H1 (cell line): Measurements from ENCODE around the gene CFAP100. TPM values are rescaled to one million over a fixed set of nuclear protein-coding genes. Genes with fewer than 3 reads are reported as not detected.

Source experiments
- CTCF ChIA-PET: fragments of 300-600 bp; sonication (Branson Sonifier 250); formaldehyde crosslinking; loops from one replicate; lab custom pipeline; 2021; ENCODE audit not compliant: partially characterized antibody; lab: Charles Lee
- POLR2A ChIA-PET: fragments of 300-600 bp; sonication (Branson Sonifier 250); formaldehyde crosslinking; loops from one replicate; lab custom pipeline; 2021; ENCODE audit warnings: inconsistent platforms; ENCODE audit not compliant: partially characterized antibody; lab: Charles Lee
- DNase-seq, 2 experiments: peaks; one replicate each; pipeline versions ENCODE4 v3.0.0 to v3.0.0-alpha.2; 2010 to 2022; ENCODE audit warnings: low spot score in 2 of 2, low read depth in 1 of 2, mixed read lengths in 1 of 2
- FAIRE-seq: peaks from 2 replicates; lab custom pipeline; 2011; peaks lifted over from hg19 to GRCh38; lab: Jason Lieb, UNC
- H2AFZ ChIP-seq: 2 replicates; pipeline ENCODE4 v1.8.1; 2012; ENCODE audit warnings: low read length, inconsistent platforms
- H2AK5ac ChIP-seq: 2 replicates; pipeline ENCODE4 v1.6.1; 2013; ENCODE audit warnings: low read depth, low read length
- H2BK120ac ChIP-seq: replicated peaks from 2 replicates; pipeline ENCODE3; 2013; ENCODE audit warnings: low read depth, low read length, inconsistent platforms
- H2BK12ac ChIP-seq: 2 replicates; pipeline ENCODE4 v1.6.1; 2013; ENCODE audit warnings: low read depth, low read length
- H2BK15ac ChIP-seq: 2 replicates; pipeline ENCODE4 v1.6.1; 2013; ENCODE audit warnings: low read length
- H2BK20ac ChIP-seq: 2 replicates; pipeline ENCODE4 v1.6.1; 2013; ENCODE audit warnings: low read length
- H2BK5ac ChIP-seq: 2 replicates; pipeline ENCODE4 v1.6.1; 2013; ENCODE audit warnings: low read depth, low read length
- H3K14ac ChIP-seq: 2 replicates; pipeline ENCODE4 v1.6.1; 2013; ENCODE audit warnings: inconsistent platforms; ENCODE audit not compliant: insufficient read length
- H3K18ac ChIP-seq: 2 replicates; pipeline ENCODE4 v1.6.1; 2013; ENCODE audit warnings: low read length; ENCODE audit errors: extremely low read depth
- H3K23ac ChIP-seq: 2 replicates; pipeline ENCODE4 v1.6.1; 2013; ENCODE audit warnings: inconsistent platforms; ENCODE audit not compliant: insufficient read length
- H3K23me2 ChIP-seq: 2 replicates; pipeline ENCODE4 v1.6.1; 2013; ENCODE audit warnings: low read depth, low read length
- H3K27ac ChIP-seq: 2 replicates; pipeline ENCODE4 v1.6.1; 2011; ENCODE audit warnings: low read depth, low read length, inconsistent platforms
- H3K27me3 ChIP-seq, 4 experiments: replicated peaks in 1 of 4; 1 replicate in 1 of 4; 2 replicates in 3 of 4; pipeline versions ENCODE4 v1.6.1 to v1.8.1; 2011 to 2013; ENCODE audit warnings: low read length in 3 of 4, mild to moderate bottlenecking in 3 of 4, inconsistent platforms in 2 of 4, mixed read lengths in 2 of 4, moderate library complexity in 1 of 4; ENCODE audit not compliant: control insufficient read depth in 3 of 4, insufficient read depth in 3 of 4; ENCODE audit errors: extremely low read depth in 1 of 4
- H3K36me3 ChIP-seq, 4 experiments: 2 replicates each; pipeline versions ENCODE4 v1.6.1 to v1.8.1; 2011 to 2013; ENCODE audit warnings: mild to moderate bottlenecking in 4 of 4, low read length in 3 of 4, moderate library complexity in 2 of 4, control low read depth in 1 of 4, inconsistent platforms in 1 of 4; ENCODE audit not compliant: insufficient read depth in 4 of 4, control insufficient read depth in 2 of 4
- H3K4ac ChIP-seq: replicated peaks from 2 replicates; pipeline ENCODE3; 2013; ENCODE audit warnings: low read length, low read depth, mixed read lengths, inconsistent platforms; ENCODE audit not compliant: insufficient read length
- H3K4me1 ChIP-seq, 4 experiments: replicated peaks in 1 of 4; 1 replicate in 1 of 4; 2 replicates in 3 of 4; pipeline versions ENCODE4 v1.6.1 to v1.8.1; 2011 to 2013; ENCODE audit warnings: low read length in 3 of 4, inconsistent platforms in 2 of 4, mixed read lengths in 1 of 4; ENCODE audit not compliant: insufficient read depth in 4 of 4, control insufficient read depth in 3 of 4
- H3K4me2 ChIP-seq, 2 experiments: 2 replicates each; pipeline versions ENCODE4 v1.6.1 to v1.8.1; 2011 to 2013; ENCODE audit warnings: low read depth in 2 of 2, low read length in 2 of 2, control low read depth in 1 of 2, inconsistent platforms in 1 of 2, mild to moderate bottlenecking in 1 of 2; ENCODE audit not compliant: insufficient read depth in 1 of 2
- H3K4me3 ChIP-seq, 4 experiments: fragments of 200-600, 300-600 bp in 1 of 4; sonication (generic), shearing (Covaris generic), sonication (Bioruptor Twin) in 1 of 4; 2 replicates each; pipeline versions ENCODE4 v1.5.1 to v1.8.1; 2011 to 2016; ENCODE audit warnings: low read length in 4 of 4, low read depth in 3 of 4, control low read depth in 2 of 4, inconsistent platforms in 2 of 4, mild to moderate bottlenecking in 2 of 4, mixed read lengths in 1 of 4, moderate library complexity in 1 of 4; ENCODE audit not compliant: insufficient read depth in 2 of 4; ENCODE audit errors: extremely low read depth in 1 of 4
- H3K56ac ChIP-seq: replicated peaks from 2 replicates; pipeline ENCODE3; 2013; ENCODE audit warnings: low read depth, mild to moderate bottlenecking, mixed read lengths, low read length, inconsistent platforms; ENCODE audit not compliant: insufficient read length
- H3K79me1 ChIP-seq: 2 replicates; pipeline ENCODE4 v1.6.1; 2013; ENCODE audit warnings: low read depth, low read length, control low read depth
- H3K79me2 ChIP-seq, 2 experiments: 2 replicates each; pipeline versions ENCODE4 v1.6.1 to v1.8.1; 2012 to 2013; ENCODE audit warnings: low read length in 2 of 2, mild to moderate bottlenecking in 2 of 2, inconsistent platforms in 1 of 2; ENCODE audit not compliant: insufficient read depth in 2 of 2, control insufficient read depth in 1 of 2
- H3K9ac ChIP-seq, 4 experiments: replicated peaks in 1 of 4; 1 replicate in 1 of 4; 2 replicates in 3 of 4; pipeline versions ENCODE4 v1.6.1 to v1.8.1; 2011 to 2013; ENCODE audit warnings: low read depth in 3 of 4, low read length in 3 of 4, control low read depth in 2 of 4, mild to moderate bottlenecking in 2 of 4, moderate library complexity in 2 of 4, inconsistent platforms in 1 of 4; ENCODE audit errors: extremely low read depth in 1 of 4
- H3K9me3 ChIP-seq, 2 experiments: 2 replicates each; pipeline versions ENCODE4 v1.6.1 to v1.8.1; 2012 to 2013; ENCODE audit warnings: mild to moderate bottlenecking in 2 of 2, moderate library complexity in 2 of 2, control low read depth in 1 of 2, inconsistent platforms in 1 of 2, low read depth in 1 of 2, low read length in 1 of 2, mixed read lengths in 1 of 2; ENCODE audit not compliant: insufficient read depth in 2 of 2
- H4K20me1 ChIP-seq, 2 experiments: replicated peaks in 1 of 2; 2 replicates each; pipeline versions ENCODE3 to v1.8.1; 2011 to 2013; ENCODE audit warnings: inconsistent platforms in 2 of 2, low read length in 2 of 2, mild to moderate bottlenecking in 1 of 2; ENCODE audit not compliant: insufficient read depth in 2 of 2, control insufficient read depth in 1 of 2
- H4K5ac ChIP-seq: 2 replicates; pipeline ENCODE4 v1.6.1; 2013; ENCODE audit warnings: low read length, low read depth, mixed read lengths, inconsistent platforms; ENCODE audit not compliant: insufficient read length
- H4K8ac ChIP-seq: 2 replicates; pipeline ENCODE4 v1.8.0; 2013; ENCODE audit warnings: mild to moderate bottlenecking, moderate library complexity, low read length, inconsistent platforms; ENCODE audit not compliant: insufficient read depth; ENCODE audit errors: extremely low read depth
- H4K91ac ChIP-seq: replicated peaks from 2 replicates; pipeline ENCODE3; 2013; ENCODE audit warnings: low read length, mixed read lengths, inconsistent platforms; ENCODE audit not compliant: insufficient read length
- ASH2L ChIP-seq: fragments of 200-600, 300-600 bp; sonication (generic); IDR thresholded peaks from one replicate; pipeline ENCODE4 v1.7.1; 2017; ENCODE audit warnings: low read length
- EP300 ChIP-seq, 2 experiments: IDR thresholded peaks; 1 replicate in 1 of 2; 2 replicates in 1 of 2; pipeline ENCODE4 v1.6.1; 2011 to 2012; ENCODE audit warnings: low read depth in 2 of 2, low read length in 2 of 2, mild to moderate bottlenecking in 2 of 2, borderline replicate concordance in 1 of 2, inconsistent platforms in 1 of 2, moderate library complexity in 1 of 2
- GABPA ChIP-seq: IDR thresholded peaks from 2 replicates; pipeline ENCODE4 v1.6.1; 2011; ENCODE audit warnings: mild to moderate bottlenecking, low read length, moderate library complexity, borderline replicate concordance; ENCODE audit not compliant: insufficient read depth
- GTF2F1 ChIP-seq: IDR thresholded peaks from 2 replicates; pipeline ENCODE4 v1.6.1; 2012; ENCODE audit warnings: low read depth, low read length, improper control_type of control experiment, borderline replicate concordance
- POLR2A ChIP-seq, 2 experiments: IDR thresholded peaks; 1 replicate in 1 of 2; 2 replicates in 1 of 2; pipeline ENCODE4 v1.6.1; 2011; ENCODE audit warnings: low read depth in 2 of 2, low read length in 2 of 2, mild to moderate bottlenecking in 2 of 2; ENCODE audit errors: control extremely low read depth in 1 of 2
- RAD21 ChIP-seq, 2 experiments: IDR thresholded peaks in 1 of 2; conservative IDR thresholded peaks in 1 of 2; 2 replicates each; pipeline ENCODE4 v1.6.1; 2011; ENCODE audit warnings: low read depth in 2 of 2, low read length in 2 of 2, improper control_type of control experiment in 1 of 2, inconsistent platforms in 1 of 2, mild to moderate bottlenecking in 1 of 2, moderate library complexity in 1 of 2
- RNF2 ChIP-seq: fragments of 200-900, 300-1000 bp; sonication (generic); IDR thresholded peaks from 2 replicates; pipeline ENCODE4 v1.7.1; 2016; ENCODE audit warnings: borderline replicate concordance, low read depth, mild to moderate bottlenecking, antibody characterized with exemption, low read length; ENCODE audit not compliant: poor library complexity, severe bottlenecking; ENCODE audit errors: missing control alignments
- SIRT6 ChIP-seq: IDR thresholded peaks from one replicate; pipeline ENCODE4 v1.7.1; 2012; ENCODE audit warnings: low read length, inconsistent platforms
- SRF ChIP-seq: IDR thresholded peaks from 2 replicates; pipeline ENCODE4 v1.6.1; 2011; ENCODE audit warnings: mild to moderate bottlenecking, low read depth, low read length, moderate library complexity
- WGBS, 2 experiments: shearing (Covaris generic) in 1 of 2; methylation state at CpG; one replicate each; pipeline versions ENCODE4 v1.1.6 to v1.1.7; 2013 to 2015; ENCODE audit warnings: low lambda C conversion rate in 2 of 2, mixed read lengths in 2 of 2, inconsistent platforms in 1 of 2, low coverage in 1 of 2, missing lambda C conversion rate in 1 of 2; ENCODE audit not compliant: insufficient replicate concordance in 2 of 2, insufficient coverage in 1 of 2, insufficient read length in 1 of 2; ENCODE audit errors: extremely low coverage in 1 of 2, missing lambda C conversion rate in 1 of 2; 5-methylcytosine and 5-hydroxymethylcytosine counted together
- polyA plus RNA-seq, 7 experiments: library from polyadenylated mRNA; depleted of rRNA in 3 of 7; stranded (reverse) in 5 of 7; unstranded in 2 of 7; fragments of >200 nt in 5 of 7; fragments of 200-250 nt in 2 of 7; gene quantifications; 1 replicate in 5 of 7; 2 replicates in 1 of 7; 4 replicates in 1 of 7; pipeline versions ENCODE4 v1.2.1 to v1.2.3, GENCODE V29; 2011 to 2013; ENCODE audit warnings: missing spikeins in 2 of 7, mixed read lengths in 2 of 7
- total RNA-seq: library from RNA; stranded (reverse); fragmentation: NEBNext Ultra II Directional; extraction: Animal tissue kit (Norgen Biotek cat#: 25700); gene quantifications from 2 replicates; pipeline ENCODE4 v1.2.1, GENCODE V29; 2021
- TF ChIP-seq, protein P1 (sequence below): IDR thresholded peaks from 2 replicates; pipeline ENCODE4 v1.6.1; 2012; ENCODE audit warnings: low read length, inconsistent platforms

CFAP100 gene
- total and polyA plus RNA-seq, 2 of the 8 experiments (the other 6 are each of a cell fraction or from before 2014, with no cell fraction given) = 0.17 TPM; not detected in 1

GRCh38 chr3:126422121-126422520, 27.4 kb downstream of the CFAP100 start:
- no peak overlapping the region for H3K14ac ChIP-seq
- DNase-seq (peak in 1 of 2 experiments; percentile 43), FAIRE-seq (no peak)
- H3K79me1 ChIP-seq = no peaks in the 10 kb centered on the region
- no peaks in the 10 kb centered on the region; a peak in 1 of 7 replicates for H3K27me3 ChIP-seq
- no peak overlapping the region for H3K18ac ChIP-seq
- H3K23ac ChIP-seq = no peak overlapping the region
- no peak overlapping the region for H2AFZ ChIP-seq
- H2BK5ac ChIP-seq = no peak overlapping the region
- no peak overlapping the region for H3K4ac ChIP-seq
- no peak overlapping the region for H4K91ac ChIP-seq
- ChIA-PET POLR2A (interaction anchor here (1.3 kb wide), 1 partner anchor 15 kb away, joined by 4 read pairs; no protein-coding TSS in a partner anchor), CTCF (interaction anchor here (1.9 kb wide), 1 partner anchor 74 kb away, joined by 6 read pairs; no protein-coding TSS in a partner anchor)
- no peak overlapping the region for H3K4me3 ChIP-seq
- H4K5ac ChIP-seq = no peak overlapping the region
- H2BK120ac ChIP-seq = no peak overlapping the region
- H3K9ac ChIP-seq = no peak overlapping the region
- H3K23me2 ChIP-seq = no peaks in the 10 kb centered on the region
- no peak overlapping the region for H4K8ac ChIP-seq
- no peak overlapping the region for H3K27ac ChIP-seq
- no peak overlapping the region for H3K56ac ChIP-seq
- peaks cover 3 to 4% of the 10 kb centered on the region in 2 experiments; a peak in 2 of 4 replicates for H3K9me3 ChIP-seq
- H2BK20ac ChIP-seq = 0 out of 2 replicates have a peak overlapping the region, but pooled peaks have one; percentile 9
- H2AK5ac ChIP-seq = no peak overlapping the region; the same call in 1 of the 2 replicates
- H2BK15ac ChIP-seq = peak overlapping the region; percentile 61; the same call in 1 of the 2 replicates
- whole genome bisulfite sequencing, 2 experiments = 94% methylated on average over 8 of the region's 8 CpGs; no CpG with 5 or more reads in 1 of the 2 experiments
- no peaks in the 10 kb centered on the region for H3K36me3 ChIP-seq
- no peak overlapping the region for H3K4me2 ChIP-seq
- no peaks in the 10 kb centered on the region for H3K79me2 ChIP-seq
- peak overlapping the region; percentile 72; the same call in 1 of the 2 replicates for H2BK12ac ChIP-seq
- no peaks in the 10 kb centered on the region for H4K20me1 ChIP-seq
- H3K4me1 ChIP-seq = peaks cover 0 to 7% (median 2%) of the 10 kb centered on the region in 4 experiments; a peak in 2 of 7 replicates
- no peak for TF ChIP-seq GABPA
- TF ChIP-seq SIRT6 = no peak
- TF ChIP-seq POLR2A (IDR thresholded peaks at IDR 0.05; ENCODE audit: control extremely low read depth in 1 of 2, low read depth in 2 of 2, low read length in 2 of 2) = no peak
- no peak for TF ChIP-seq GTF2F1
- TF ChIP-seq SRF = no peak
- TF ChIP-seq, protein P1, sequence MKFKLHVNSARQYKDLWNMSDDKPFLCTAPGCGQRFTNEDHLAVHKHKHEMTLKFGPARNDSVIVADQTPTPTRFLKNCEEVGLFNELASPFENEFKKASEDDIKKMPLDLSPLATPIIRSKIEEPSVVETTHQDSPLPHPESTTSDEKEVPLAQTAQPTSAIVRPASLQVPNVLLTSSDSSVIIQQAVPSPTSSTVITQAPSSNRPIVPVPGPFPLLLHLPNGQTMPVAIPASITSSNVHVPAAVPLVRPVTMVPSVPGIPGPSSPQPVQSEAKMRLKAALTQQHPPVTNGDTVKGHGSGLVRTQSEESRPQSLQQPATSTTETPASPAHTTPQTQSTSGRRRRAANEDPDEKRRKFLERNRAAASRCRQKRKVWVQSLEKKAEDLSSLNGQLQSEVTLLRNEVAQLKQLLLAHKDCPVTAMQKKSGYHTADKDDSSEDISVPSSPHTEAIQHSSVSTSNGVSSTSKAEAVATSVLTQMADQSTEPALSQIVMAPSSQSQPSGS = no peak
- no peak for TF ChIP-seq RAD21 (IDR thresholded peaks at IDR 0.05 in 1 of 2, conservative IDR thresholded peaks at IDR 0.05 in 1 of 2; ENCODE audit: low read depth in 2 of 2, low read length in 2 of 2)
- no peak for TF ChIP-seq ASH2L
- no peak for TF ChIP-seq RNF2
- no peak for TF ChIP-seq EP300 (IDR thresholded peaks at IDR 0.05; ENCODE audit: borderline replicate concordance in 1 of 2, low read depth in 2 of 2, low read length in 2 of 2)
